DOHH2 (cell line): Measurements from ENCODE around the gene OR7G1.

Source experiments
- CTCF ChIP-seq: fragments of 200-600 bp; sonication (generic); IDR thresholded peaks from one replicate; pipeline ENCODE4 v1.5.1; 2014; ENCODE audit warnings: antibody characterized with exemption, mild to moderate bottlenecking, low read depth, low read length; ENCODE audit not compliant: poor library complexity, severe bottlenecking
- EZH2phosphoT487 ChIP-seq: fragments of 200-600 bp; sonication (generic); IDR thresholded peaks from 2 replicates; pipeline ENCODE4 v1.6.1; 2017; ENCODE audit warnings: borderline replicate concordance, mild to moderate bottlenecking, antibody characterized with exemption, low read length, moderate library complexity, mixed read lengths

- TF ChIP-seq CTCF = no peak
- no peak for TF ChIP-seq EZH2phosphoT487
Measured at GRCh38 chr19:9140159-9140874, 24.8 kb upstream of the OR7G1 start, which contains the start of gene ZNF317.
